Measurements from ENCODE around the gene EPHA6. TPM values are rescaled to one million over a fixed set of nuclear protein-coding genes. Genes with fewer than 3 reads are reported as not detected.

Gene EPHA6
- total and polyA plus RNA-seq, 9 of the 15 experiments (the other 6 are each of a cell fraction or from before 2014, with no cell fraction given) = not detected

GRCh38 chr3:97409612-97410011 lies 595.2 kb downstream of the EPHA6 start:
- TF ChIP-seq ZNF324 (CRISPR knock-in tag; IDR thresholded peaks at IDR 0.05) (no peak), MAFG (tag; conservative IDR thresholded peaks at IDR 0.05) (0 out of 2 replicates have a peak, but pooled peaks have one; percentile 33), CEBPZ (IDR thresholded peaks at IDR 0.05; ENCODE audit: borderline replicate concordance, low read depth, low read length) (no peak), MAFF (IDR thresholded peaks at IDR 0.05; ENCODE audit: low read length) (peak; percentile 66; the same call in 1 of the 2 replicates), ZNF408 (CRISPR knock-in tag; IDR thresholded peaks at IDR 0.05; ENCODE audit: low read depth) (no peak), MAFK (IDR thresholded peaks at IDR 0.05; ENCODE audit: low read length) (peak; percentile 71), ZNF316 (IDR thresholded peaks at IDR 0.05) (peak; percentile 74)
- POLR2A ChIA-PET = no interaction called here
- CTCF ChIA-PET (ENCODE audit: low intra/inter-chr PET ratio) = no interaction called here
- Histone ChIP-seq H3K4me2 (ENCODE audit: insufficient read depth, low read length) (no peak overlapping the region), H3K27me3 (ENCODE audit: control insufficient read depth in 2 of 2, insufficient read depth in 2 of 2, low read length in 2 of 2) (no peaks in the 10 kb centered on the region), H3K9me3 (replicated peaks; ENCODE audit: control insufficient read depth, insufficient read depth, low read depth, low read length) (no peaks in the 10 kb centered on the region), H3K9me1 (ENCODE audit: control insufficient read depth, insufficient read depth, low read length) (no peaks in the 10 kb centered on the region), H3K9ac (ENCODE audit: insufficient read depth in 1 of 2, low read depth in 2 of 2, low read length in 2 of 2) (no peak overlapping the region), H3K27ac (ENCODE audit: extremely low read depth, low read depth, low read length) (no peak overlapping the region), H3K36me3 (ENCODE audit: control insufficient read depth, insufficient read depth, low read length) (no peaks in the 10 kb centered on the region), H4K20me1 (replicated peaks; ENCODE audit: control insufficient read depth, insufficient read depth, low read length) (no peaks in the 10 kb centered on the region), H3K79me2 (ENCODE audit: control insufficient read depth, insufficient read depth, low read length) (no peaks in the 10 kb centered on the region), H3K4me3 (no peak overlapping the region), H3K4me1 (replicated peaks in 1 of 2; ENCODE audit: control insufficient read depth in 2 of 2, insufficient read depth in 2 of 2, low read length in 2 of 2) (no peaks in the 10 kb centered on the region), H2AFZ (ENCODE audit: low read depth, low read length) (no peak overlapping the region)
- DNase-seq (ENCODE audit: extremely low read depth in 1 of 4, low spot score in 3 of 4) (no peak), FAIRE-seq (no peak), ATAC-seq (no peak)
- BruUV-seq (replicated peaks) = no TSS peak
- in situ Hi-C loops (cut with MboI) (no loop called here), intact Hi-C loops (cut with micrococcal nuclease) (no loop called here)

Measured in K562 (cell line).